ENCODE results near the gene NT5M.
"Not testable (repeated sequence)": the region's sequence is repeated elsewhere in the genome, so short reads cannot be mapped to it uniquely, and the experiment has no call there.

NT5M gene

DNA sequence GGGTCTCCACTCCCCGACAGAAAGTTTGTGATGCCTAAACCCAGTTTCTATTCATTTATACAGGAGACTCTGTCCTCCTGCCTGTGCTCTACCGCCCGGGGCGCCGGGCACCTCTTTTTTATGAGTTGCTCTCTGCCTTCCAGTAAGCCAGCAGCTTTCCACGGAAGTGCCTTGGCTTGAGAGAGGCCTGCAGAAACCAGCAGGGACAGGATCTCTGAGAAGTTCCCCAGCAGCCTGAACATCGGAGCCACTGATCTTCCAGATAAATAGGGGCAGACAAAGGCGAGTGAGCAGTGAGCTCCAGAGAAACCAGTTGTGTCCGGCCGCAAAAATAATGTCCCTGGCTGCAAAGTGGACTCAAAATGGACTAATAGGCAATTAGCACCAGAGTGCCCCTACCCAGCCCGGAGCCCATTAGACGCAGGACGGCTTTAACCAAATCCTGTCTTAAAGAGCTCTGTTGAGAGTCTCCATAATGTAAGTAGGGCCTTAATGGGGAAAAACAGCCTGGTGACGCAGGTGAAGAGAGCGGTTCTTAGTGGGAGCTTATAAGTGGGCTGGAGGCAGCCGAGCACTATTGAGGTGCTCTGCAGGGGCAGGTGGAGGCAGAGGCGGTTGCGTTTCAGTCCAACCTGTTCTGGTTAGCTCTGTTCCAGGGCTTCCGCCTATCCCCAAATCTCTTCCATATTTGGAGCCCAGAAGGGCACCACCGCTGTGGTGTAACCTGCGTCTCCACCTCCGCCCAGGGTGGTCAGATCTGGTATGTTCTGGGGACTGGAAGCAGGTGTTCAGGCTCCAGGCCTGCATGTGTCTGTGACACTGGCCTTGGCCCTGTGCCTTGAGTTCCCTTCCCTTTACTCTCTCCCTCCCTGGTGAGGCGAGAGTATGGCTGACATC lies 74.1 kb downstream of the NT5M start:
- no peak for DNase-seq

DNA sequence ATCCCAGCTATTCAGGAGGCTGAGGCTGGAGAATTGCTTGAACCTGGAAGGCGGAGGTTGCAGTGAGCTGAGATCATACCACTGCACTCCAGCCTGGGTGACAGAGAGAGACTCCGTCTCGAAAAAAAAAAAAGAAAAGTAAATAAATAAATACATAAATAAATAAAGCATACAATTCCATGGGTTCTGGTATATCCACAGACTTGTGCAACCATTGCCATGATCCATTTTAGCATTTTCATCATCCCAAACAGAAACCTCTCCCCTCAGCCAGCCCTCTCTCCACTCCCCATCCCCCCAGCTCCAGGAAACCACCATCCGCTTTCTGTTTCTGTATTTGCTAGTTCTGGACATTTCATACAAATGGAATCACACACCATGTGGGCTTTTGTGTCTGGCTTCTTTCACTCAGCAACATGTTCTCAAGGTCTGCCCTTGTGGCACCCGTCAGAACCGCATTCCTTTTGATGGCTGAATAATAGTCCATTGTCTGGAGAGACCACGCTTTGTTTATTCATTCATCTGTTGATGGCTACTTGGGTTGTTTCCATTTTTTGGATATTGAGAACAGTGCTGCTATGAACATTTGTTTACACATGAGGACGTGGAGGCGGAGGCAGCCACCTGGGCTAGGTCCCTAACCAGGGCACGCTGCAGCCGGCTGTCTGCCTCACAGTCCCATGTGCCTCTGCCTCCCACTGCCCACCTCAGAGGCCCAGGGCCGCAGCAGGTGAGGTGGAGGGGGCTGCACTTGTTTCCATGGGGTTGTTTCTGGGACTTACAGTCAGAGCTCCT lies 76.2 kb downstream of the NT5M start:
- no peak for DNase-seq

DNA sequence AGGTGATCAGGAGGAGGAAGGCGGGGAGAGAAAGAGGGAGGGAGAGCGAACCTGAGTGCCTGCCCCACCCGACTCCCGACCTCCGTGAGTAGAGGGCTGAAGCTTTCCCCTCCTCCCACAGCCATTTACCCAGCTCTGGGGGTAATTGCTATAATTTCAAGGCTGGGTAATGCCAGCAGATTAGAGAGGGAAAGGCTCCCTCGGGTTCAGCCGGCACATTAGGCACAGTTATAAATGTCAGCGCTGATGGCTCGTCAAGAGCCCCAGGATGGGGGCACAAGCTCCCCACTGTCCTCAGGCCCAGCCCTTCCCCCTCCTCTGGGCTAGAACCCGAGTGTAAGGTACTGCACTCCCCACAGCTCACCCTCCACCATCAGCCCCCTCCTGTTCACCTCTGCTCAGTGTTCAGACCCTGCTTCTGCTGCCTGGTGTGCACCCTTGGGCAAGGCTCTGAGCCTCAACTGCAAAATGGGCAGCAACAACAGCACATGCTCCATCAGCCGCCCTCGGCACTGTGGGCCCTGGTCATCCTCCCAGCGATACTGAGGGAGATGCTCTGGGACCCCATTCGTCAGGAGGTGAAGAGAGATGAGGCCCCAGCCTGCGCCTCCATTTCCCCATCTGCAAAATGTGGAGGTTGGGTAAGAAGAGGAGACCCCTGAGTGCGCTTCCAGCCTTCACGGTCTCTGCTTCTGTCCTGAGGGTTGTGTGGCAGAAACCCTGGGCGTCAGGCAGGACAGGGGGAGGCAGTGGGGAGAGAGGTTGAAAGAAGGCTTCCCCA lies 77.2 kb downstream of the NT5M start:
- no peak for DNase-seq

DNA sequence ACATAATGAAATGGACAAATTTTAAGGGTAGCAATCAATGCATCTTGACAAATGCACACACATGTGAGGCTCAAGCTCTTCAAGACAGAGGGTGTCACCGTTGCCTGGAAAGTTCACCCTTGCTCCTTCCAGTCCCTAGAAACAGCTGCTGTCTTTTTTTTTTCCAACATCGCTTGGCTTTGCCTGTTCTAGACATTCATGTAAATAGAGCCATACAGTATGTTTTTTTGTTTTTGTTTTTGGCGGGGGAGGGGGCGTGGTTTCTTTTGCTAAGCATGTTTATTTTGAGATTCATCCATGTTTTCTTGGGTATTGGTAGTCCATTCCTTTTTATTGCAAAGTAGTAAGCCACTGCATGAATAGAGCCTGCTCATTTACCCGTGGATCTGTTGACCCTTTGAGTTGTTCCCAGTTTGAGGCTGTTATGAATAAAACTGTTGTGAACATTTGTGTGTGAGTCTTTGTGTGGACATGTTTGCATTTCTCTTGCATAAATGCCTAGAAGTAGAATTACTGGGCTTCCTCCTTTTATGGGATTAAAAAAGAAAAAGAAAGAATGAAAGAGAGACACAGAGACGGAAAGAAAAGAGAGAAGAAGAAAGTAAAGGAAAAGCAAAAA lies 78.4 kb downstream of the NT5M start:
- no peak for DNase-seq

DNA sequence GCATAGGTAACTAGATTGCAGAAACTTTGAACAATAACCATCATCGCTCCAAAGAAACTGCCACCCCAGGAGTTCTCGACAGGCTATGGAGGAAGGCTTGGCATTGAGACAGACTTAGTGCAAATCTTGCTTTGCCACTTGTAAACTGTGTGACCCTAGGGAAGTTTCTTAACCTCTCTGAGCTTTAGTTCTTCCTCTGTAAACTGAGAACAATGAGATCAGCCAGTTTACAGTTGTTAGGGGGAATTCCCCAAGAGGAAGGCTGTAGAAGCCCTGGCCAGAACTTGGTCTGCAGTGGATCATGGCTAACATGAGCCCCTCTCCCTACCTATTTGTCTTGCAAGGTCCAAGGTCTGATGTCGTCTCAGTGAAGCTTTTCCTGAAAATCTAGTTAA lies 78.9 kb downstream of the NT5M start:
- no peak for DNase-seq

DNA sequence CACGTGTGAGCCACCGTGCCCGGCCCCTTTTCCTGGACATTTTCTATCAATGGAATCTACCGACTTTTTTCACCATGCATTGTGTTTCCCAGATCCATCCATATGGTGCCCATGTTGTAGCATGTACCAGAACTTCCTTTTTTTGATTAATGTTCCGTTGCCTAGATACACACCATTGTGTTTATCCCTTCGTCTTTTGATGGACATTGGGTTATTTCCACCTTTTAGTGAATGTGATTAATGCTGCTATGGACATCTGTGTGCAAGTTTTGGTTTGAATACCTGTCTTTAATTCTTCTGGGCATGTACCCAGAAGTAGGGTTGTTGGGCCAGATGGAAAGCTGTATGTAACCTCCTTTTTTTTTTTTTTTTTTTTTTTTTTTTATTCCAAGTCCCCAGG lies 79.8 kb downstream of the NT5M start:
- no peak for DNase-seq

DNA sequence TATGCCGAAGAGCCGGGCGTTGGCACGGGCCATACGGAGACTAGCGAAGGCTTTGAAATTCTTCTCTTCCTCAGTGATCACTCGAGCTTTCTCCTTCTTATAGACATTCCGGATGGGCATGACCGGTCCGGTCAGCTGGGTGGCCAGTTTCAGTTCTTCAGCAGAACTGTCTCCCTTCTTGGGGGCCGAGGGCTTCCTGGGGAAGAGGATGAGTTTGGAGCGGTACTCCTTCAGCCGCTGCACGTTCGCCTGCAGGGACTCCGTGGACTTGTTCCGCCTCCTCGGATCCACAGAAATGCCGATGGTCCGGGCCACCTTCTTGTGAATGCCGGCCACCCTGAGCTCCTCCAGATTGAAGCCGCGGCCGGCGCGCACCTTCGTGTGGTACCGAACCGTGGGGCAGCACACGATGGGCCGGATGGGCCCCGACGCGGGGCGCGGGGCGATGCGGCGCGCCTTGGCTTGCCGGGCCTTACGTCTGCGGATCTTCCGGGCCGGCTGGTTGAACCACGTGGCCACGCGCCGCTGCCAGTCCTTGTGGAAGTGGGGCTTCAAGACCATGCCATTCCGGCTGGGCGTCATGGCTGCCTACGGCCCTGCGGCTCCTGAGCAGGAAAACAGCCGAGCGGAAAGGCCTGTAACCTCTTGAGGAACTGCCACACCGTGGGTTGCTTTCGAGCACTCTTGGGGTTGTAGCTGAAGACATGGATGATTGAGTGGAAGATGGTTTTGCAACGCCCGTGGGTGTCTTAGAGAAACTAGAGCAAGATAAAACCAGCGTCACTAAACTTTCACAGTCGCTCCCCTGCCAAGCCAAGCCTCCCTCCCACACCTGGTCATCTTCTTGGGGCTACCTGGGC lies 80.5 kb downstream of the NT5M start:
- DNase-seq: not testable (repeated sequence)

DNA sequence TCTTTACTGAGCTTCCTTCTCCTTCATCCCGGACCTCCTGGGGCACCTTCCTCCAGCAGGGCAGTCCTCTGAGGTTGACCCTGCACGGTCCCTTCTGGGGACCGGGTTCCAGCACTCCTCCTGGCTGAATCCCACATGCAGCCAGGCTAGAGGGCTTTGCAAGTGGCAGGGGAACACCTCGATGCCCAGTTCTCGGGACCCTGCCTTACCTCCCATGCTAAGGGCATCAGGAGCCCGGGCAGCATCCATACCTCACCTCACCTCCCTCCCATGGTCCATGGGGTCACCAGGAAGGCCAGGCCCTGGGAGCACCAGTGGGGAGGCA lies 81.1 kb downstream of the NT5M start:
- DNase-seq: no peak

DNA sequence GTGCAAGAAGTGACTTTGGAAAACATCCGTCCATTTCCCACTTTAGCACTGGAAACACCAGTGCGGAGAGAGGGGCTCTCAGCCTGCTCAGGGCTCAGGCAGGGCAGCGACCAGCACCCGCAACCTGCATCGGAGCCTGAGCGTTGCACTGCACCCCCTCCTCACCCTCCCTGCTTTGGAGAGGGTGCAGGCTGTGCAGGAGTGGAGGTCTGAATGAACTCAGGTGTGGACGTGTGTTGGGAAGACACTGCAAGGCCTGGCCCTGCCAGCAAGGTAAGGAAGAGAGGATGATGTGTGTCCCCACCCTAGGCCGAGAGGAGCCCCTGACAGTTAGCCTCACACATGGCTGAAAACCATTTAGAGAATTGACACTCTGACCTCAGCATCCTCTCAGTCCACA lies 81.8 kb downstream of the NT5M start:
- no peak for DNase-seq

DNA sequence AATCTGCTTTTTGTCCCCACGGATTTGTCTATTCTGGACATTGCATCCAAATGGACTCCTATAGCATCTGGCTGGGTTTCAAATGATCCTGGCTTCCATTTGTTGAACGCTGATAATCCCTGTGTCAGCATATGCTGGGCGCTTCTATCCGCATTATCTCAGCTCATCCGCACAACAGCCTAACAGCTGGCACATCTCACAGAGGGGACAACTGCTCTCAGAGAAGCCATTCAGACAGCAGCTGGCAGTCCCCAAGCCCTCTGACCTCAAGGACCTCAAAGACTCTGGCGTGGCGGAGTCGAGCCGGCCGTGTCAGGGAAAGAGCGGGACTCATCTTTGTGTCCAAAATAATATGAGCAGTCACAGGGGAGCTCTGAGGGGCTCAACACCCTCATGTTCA lies 82.3 kb downstream of the NT5M start:
- no peak for DNase-seq

DNA sequence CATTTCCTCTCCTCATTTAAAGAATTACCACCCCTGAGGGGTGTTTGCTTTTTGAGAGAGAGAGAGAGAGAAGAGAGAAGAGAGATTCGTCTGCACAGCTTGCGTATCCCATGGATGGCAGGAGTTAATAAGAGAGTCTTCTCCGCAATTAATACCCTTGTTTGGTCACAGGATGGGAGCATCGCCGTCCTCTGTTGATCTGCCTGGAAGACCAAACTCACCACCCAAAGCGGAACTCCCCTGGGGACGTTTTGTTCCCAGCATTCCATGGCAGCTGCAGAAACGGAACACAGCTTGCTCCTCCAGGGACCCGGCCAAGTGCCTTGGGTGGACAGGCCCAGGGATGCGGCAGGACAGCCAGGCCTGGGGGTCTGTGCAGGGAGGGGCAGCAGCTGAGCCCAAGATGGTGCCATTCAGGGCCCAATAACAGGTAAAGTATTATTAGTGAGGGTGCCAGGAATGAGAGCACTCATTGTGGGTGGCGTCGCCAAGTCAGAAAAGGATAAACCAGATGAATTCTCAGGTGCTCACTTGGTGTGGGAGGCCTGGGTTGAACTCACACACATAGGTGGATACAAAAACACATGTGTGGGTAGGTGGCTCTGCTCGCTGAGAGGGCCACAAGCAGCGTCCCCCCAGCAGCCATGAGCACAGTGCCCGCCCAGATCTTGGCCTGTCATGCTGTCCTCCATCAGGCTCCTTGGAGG lies 83.1 kb downstream of the NT5M start:
- no peak for DNase-seq

DNA sequence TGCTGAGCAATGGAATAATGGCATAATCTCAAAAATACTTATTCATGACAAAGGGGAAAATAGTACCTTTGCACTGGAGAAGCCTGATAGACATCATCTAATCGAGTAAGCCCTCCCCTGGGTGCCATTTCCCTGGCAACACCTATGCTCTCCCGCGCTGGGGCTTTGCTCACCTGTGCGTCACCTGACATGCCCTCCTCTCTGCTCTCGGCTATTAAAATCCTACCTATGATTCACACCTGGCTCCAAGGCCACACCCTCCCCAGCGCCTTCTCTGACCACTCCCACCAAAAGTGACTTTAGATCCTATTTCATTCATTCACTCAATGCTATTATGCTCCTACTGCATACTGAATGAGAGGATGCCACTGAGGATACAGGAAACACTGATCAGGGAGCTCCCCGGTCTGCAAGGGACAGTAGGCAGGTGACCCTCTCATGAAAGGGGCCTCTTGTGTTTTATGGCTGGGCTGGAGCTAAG lies 83.9 kb downstream of the NT5M start:
- no peak for DNase-seq

DNA sequence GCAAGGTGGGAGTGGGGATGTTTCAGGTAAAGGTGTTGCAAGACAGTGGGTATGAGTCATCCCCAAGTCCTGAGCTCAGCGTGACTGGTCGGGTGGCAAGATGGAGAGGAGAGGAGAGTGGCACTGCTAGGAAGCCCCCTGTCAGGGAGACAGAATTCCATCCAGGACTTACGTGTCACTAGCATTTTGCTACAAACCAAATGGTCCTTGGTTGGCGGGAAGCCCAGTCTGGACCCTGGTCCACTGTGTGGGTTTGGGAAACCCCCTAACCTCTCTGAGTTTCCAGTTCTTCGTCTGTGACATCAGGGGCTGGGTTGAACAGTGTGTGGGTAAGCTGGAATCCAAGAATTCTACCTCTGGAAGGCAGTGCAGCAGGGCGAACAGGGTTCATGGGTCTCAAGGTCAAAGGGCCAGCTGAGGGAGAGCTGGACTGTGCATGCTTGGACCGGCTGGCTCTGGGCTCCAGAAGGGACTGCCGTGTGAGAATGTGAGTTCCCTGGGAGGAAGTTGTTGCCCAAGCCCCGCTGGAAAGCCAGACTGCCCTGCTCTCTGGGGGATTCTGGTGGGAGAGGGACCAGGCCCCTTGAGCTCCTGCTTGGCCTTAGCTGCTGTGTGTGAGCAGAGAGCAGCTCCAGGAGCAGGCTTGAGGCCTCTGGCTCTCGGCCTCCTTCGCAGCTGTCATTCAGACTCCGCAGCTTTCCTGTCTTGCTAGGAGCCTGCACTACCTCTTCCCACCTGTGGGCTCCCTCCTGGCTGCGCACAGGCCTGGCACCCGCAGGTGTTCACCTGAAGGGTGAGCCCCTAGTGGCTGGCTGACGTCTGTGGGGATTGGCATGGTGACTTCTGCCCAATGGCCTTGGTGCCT lies 84.6 kb downstream of the NT5M start:
- peak; percentile 63 for DNase-seq

DNA sequence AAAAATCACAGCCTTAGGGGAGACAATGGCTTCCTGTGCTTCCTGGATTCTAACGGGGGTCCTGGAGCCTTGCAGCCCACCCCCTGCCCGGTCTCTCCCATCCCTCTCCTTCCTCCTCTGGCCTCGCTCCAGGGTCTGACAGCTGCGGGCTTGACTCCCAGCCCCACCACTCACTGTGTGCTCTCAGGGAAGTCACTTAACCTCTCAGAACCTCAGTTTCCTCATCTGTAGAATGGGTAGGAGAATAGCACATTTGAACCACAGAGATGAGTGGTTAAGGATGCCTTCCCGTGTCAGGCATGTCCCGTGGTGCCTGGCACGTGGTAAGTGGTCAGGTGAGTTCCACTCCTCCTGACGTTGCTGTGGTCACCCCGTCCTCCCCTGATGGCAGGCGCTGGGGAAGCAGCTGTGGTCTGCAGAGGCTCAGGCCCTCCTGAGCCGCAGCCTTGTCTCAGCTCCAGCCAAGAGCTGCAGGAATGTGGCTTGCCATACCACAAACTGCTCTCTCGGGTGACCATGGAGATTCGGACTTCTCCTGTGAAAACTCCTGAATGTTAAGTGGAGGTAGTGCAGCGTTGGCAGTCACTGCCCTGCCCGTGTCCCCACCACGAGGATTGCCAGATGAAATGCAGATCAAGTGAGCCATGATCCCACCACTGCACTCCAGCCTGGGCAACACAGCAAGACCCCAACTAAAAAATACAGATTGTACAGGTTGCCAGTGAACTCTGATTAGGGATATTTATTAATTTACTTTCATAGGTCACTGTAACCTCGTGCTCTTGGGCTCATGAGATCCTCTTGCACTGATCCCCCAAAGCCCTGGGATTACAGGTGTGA lies 85.7 kb downstream of the NT5M start:
- no peak for DNase-seq

DNA sequence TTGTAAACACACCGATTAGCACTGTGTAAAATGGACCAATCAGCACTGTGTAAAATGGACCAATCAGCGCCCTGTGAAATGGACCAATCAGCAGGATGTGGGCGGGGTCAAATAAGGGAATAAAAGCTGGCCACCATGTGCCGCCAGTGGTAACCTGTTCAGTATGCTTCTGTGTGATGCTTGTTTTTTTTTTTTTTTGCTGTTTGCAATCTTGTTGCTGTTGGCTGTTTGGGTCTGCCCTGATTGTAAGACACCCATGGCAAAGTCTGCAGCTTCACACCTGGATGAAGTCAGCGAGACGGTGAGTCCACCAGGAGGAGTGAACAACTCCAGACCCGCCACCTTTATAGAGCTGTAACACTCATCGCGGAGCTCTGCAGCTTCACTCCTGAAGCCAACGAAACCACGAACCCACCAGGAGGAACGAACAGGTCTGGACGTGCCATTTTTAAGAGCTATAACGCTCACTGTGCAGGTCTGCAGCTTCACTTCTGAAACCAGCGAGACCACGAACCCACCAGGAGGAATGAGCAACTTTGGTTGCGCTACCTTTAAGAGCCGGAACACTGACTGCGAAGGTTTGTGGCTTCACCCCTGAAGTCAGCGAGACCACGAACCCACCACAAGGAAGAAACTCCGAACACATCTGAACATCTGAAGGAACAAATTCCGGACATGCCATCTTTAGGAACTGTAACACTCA lies 88.6 kb downstream of the NT5M start:
- peak; percentile 74 for DNase-seq

DNA sequence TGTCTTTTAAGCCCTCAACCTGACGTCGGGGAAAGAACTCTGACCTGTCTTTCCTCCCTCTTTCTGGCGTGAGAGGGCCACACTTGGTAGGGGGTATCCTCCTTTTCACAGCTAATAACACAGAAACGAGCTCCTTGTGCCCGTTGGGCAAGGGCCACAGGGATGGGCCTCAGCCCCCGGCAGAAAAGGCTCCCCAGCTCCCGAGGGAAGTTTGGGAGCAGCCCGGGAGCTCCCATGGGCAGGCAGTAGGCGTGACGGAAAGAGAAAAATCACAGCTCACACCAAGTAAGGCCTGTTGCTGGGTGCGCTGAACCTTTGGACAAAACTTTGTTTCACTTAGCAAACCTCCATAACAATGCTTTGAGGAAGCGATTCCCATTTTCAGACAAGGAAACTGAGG lies 90.8 kb downstream of the NT5M start:
- DNase-seq: no peak

DNA sequence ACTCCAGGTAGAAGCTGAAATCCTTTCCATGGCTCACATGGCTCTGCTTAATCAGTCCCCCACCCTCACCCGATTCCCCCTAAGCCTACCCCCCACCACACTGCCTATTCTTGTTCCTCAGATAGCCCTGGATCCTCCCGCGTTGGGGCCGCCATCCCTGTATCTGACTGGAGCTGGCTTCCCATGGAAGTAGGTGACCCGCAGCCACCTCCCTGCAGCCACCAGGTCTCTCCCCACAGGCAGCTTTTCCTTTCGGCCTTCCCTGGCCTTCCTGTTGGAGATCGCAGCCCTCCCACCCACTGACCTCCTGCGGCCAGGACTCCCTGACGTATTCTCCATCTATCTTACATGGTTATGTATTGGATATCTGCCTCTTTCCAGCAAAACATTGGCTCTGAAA lies 91.3 kb downstream of the NT5M start:
- no peak for DNase-seq

DNA sequence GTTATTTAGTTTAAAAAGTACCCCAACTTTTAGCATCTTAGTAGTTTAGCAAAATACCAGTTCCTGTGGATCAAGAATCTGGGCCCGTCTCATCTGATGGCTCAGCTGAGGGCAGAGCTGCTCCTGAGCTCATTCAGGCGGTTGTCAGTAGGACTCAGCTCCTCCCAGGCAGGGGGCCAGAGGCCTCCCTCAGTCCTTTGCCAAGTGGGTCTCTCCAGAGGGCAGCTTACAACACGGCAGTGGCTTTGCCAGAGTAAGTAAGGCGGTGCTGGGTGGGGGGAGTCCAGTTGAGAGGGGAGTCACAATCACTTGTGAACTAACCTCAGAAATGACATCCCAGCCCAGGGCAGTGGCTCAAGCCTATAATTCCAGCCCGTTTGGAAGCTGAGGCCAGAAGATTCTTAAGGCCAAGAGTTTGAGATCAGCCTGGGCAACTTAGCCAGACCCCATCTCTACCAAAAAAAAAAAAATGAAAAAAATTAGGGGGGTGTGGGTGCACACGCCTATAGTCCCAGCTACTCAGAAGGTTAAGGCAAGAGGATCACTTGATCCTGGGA lies 92.2 kb downstream of the NT5M start:
- DNase-seq: no peak
